A549 treated with AZD9567 at 1 μM for 4 hours (cell line): Measurements from ENCODE around the gene PRAMEF13. TPM values are rescaled to one million over a fixed set of nuclear protein-coding genes. Genes with fewer than 3 reads are reported as not detected.

Source experiments
- total RNA-seq: library from RNA; stranded (reverse); fragments of 200-300 nt; extraction: Qiagen RNA extraction; gene quantifications from 5 replicates; pipeline ENCODE4 v1.2.3, GENCODE V29; 2022; ENCODE audit not compliant: insufficient read depth

The PRAMEF13 gene, protein sequence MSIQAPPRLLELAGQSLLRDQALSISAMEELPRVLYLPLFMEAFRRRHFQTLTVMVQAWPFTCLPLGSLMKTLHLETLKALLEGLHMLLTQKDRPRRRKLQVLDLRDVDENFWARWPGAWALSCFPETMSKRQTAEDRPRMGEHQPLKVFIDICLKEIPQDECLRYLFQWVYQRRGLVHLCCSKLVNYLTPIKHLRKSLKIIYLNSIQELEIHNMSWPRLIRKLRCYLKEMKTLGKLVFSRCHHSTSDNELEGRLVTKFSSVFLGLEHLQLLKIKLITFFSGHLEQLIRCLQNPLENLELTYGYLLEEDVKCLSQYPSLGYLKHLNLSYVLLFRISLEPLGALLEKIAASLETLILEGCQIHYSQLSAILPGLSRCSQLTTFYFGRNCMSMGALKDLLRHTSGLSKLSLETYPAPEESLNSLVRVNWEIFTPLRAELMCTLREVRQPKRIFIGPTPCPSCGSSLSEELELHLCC
- total RNA-seq, result not detected in 5 replicates

GRCh38 chr1:13201309-13201708, at the start of gene PRAMEF13:
Gene PRAMEF13, minus strand, starts transcription at chr1:13201409. Its CDS starts 1,820 bp downstream, at chr1:13199589.

GRCh38 chr1:13225675-13226204, 24.5 kb upstream of the PRAMEF13 start, which contains the start of gene PRAMEF18:
Gene PRAMEF18, minus strand, starts transcription at chr1:13226154. Its CDS starts 48 bp downstream, at chr1:13226106.

DNA sequence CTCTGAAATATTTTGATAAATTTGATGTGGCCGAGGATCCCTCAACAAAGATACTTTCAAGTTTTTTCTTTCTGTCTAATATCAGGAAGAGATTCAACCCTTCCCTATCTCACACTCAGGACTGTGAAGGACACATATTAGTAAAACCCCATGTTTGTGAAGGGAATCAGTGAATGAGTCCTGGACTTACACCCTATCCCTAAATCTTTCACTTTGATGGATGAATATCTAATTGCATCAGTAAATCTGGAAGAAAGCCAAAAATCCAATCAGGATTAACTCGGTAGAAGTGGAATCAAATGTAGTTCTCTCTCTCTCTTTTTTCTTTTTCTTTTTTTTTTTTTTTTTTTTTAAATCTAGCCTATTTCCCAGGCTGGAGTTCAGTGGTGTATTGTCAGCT, 29.7 kb downstream of the PRAMEF13 start, which contains the start of gene PRAMEF9:
TSS of gene PRAMEF9 (plus strand) at position 301 of the 400 bp plus-strand sequence. CDS start 3,433 bp downstream, outside the sequence.

DNA sequence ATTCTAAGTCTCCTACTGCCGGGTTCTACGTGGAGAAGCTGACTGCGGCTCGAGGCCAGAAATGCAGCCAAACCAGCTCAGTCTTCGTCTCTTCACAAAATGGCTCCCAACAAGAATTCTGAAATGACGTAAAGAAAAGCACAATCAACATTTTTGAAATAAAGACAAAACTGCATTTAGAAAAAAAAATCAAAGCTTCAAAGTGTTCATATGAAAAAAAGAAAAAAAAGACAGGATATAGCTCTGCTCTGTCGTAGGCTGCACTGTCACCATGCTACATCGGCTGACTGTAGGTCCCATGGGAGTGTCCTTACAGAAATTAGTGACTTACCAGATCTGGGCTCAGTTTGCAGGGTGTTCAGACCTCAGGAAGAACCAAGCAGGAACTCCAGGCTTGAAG, 35.7 kb downstream of the PRAMEF13 start, which contains the start of gene HNRNPCL4:
TSS of gene HNRNPCL4 (minus strand) at position 101 of the 400 bp plus-strand sequence. CDS start 164 bp downstream, outside the sequence.

GRCh38 chr1:13155909-13156308, 45.3 kb downstream of the PRAMEF13 start, which contains the start of gene PRAMEF26:
Gene PRAMEF26, minus strand, starts transcription at chr1:13156009. Its CDS starts 2,914 bp downstream, at chr1:13153095.

Other genes starting within 250 kb of the PRAMEF13 start
- not detected in 5 replicates for gene PRAMEF27, start 144.8 kb downstream of the PRAMEF13 start, total RNA-seq
- gene HNRNPCL3, start 140.6 kb downstream of the PRAMEF13 start, total RNA-seq, result not detected in 5 replicates
- gene PRAMEF25, start 130.6 kb downstream of the PRAMEF13 start, total RNA-seq, result not detected in 5 replicates
- not detected in 5 replicates for gene HNRNPCL2, start 84.6 kb downstream of the PRAMEF13 start, total RNA-seq
- not detected in 5 replicates for gene PRAMEF26, start 45.4 kb downstream of the PRAMEF13 start, total RNA-seq
- gene HNRNPCL4, start 35.8 kb downstream of the PRAMEF13 start, total RNA-seq, result not detected in 5 replicates
- gene PRAMEF9, start 29.6 kb downstream of the PRAMEF13 start, total RNA-seq, result not detected in 5 replicates
- gene PRAMEF18, start 24.7 kb upstream of the PRAMEF13 start, total RNA-seq, result not detected in 5 replicates
- gene PRAMEF5, start 52.8 kb upstream of the PRAMEF13 start, total RNA-seq, result not detected in 5 replicates
- gene PRAMEF8, start 83.7 kb upstream of the PRAMEF13 start, total RNA-seq, result not detected in 5 replicates
- not detected in 5 replicates for gene PRAMEF33, start 102.1 kb upstream of the PRAMEF13 start, total RNA-seq
- not detected in 5 replicates for gene PRAMEF15, start 114.2 kb upstream of the PRAMEF13 start, total RNA-seq
- not detected in 5 replicates for gene PRAMEF14, start 145.7 kb upstream of the PRAMEF13 start, total RNA-seq
- gene PRAMEF19, start 170.5 kb upstream of the PRAMEF13 start, total RNA-seq, result not detected in 5 replicates
- not detected in 5 replicates for gene PRAMEF17, start 188.2 kb upstream of the PRAMEF13 start, total RNA-seq
- not detected in 5 replicates for gene PRAMEF20, start 209.0 kb upstream of the PRAMEF13 start, total RNA-seq